Prostate gland (tissue), 2 donors: ENCODE measurements around the gene CTSD.

Source experiments
- POLR2A ChIP-seq: fragments of 450-650 bp; IDR thresholded peaks from one replicate; pipeline ENCODE4 v1.6.1; 2016; ENCODE audit warnings: antibody characterized with exemption, mild to moderate bottlenecking
- TF ChIP-seq, protein P1 (sequence below), 4 experiments: fragments of 200-600 bp in 2 of 4; fragments of 450-650 bp in 2 of 4; sonication (generic) in 2 of 4; IDR thresholded peaks; 1 replicate in 3 of 4; 2 replicates in 1 of 4; pipeline ENCODE4 v1.5.1; 2016 to 2019; ENCODE audit warnings: antibody characterized with exemption in 4 of 4, mild to moderate bottlenecking in 2 of 4, moderate library complexity in 2 of 4

DNA sequence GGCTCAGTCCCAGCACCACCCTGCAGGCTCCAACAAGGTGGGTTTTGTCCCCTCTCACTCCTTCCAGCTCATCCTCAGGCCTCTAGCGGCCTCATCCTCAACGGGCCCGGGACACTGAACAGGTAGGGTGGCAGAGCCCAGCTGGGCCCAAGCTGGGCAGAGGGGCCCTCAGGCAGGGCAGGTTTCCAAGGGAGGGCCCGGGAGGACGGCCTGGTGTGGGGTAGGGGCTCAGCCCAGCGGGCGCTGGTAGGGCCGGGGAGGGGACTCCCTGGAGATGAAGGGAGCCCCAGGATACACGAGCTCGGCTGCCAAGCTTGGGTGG lies 10.9 kb downstream of the CTSD start:
- TF ChIP-seq, protein P1, sequence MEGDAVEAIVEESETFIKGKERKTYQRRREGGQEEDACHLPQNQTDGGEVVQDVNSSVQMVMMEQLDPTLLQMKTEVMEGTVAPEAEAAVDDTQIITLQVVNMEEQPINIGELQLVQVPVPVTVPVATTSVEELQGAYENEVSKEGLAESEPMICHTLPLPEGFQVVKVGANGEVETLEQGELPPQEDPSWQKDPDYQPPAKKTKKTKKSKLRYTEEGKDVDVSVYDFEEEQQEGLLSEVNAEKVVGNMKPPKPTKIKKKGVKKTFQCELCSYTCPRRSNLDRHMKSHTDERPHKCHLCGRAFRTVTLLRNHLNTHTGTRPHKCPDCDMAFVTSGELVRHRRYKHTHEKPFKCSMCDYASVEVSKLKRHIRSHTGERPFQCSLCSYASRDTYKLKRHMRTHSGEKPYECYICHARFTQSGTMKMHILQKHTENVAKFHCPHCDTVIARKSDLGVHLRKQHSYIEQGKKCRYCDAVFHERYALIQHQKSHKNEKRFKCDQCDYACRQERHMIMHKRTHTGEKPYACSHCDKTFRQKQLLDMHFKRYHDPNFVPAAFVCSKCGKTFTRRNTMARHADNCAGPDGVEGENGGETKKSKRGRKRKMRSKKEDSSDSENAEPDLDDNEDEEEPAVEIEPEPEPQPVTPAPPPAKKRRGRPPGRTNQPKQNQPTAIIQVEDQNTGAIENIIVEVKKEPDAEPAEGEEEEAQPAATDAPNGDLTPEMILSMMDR (IDR thresholded peaks at IDR 0.05): no peak
- no peak for TF ChIP-seq POLR2A
